GM10248 (cell line): ENCODE data around the gene CD300A.

Experiments
- CTCF ChIA-PET: fragments of 300-600 bp; sonication (Branson Sonifier 250); formaldehyde crosslinking; extraction: SDS; loops from one replicate; lab custom pipeline; 2021; ENCODE audit warnings: antibody characterized with exemption; lab: Yijun Ruan, JAX
- POLR2A ChIA-PET: fragments of 350-650 bp; sonication (Branson Sonifier 250); formaldehyde crosslinking; extraction: SDS; loops from one replicate; lab custom pipeline; 2020; ENCODE audit warnings: antibody characterized with exemption; lab: Yijun Ruan, JAX
- DNase-seq: peaks from one replicate; pipeline ENCODE4 v3.0.0; 2012; ENCODE audit errors: extremely low spot score
- CTCF ChIP-seq: IDR thresholded peaks from 2 replicates; pipeline ENCODE4 v1.5.1; 2012; ENCODE audit warnings: mild to moderate bottlenecking, low read depth; ENCODE audit errors: extremely low read depth, missing control alignments, control extremely low read depth

The CD300A gene

GRCh38 chr17:74444406-74444805, 22.0 kb upstream of the CD300A start:
- ChIA-PET POLR2A (interaction anchor here (1.5 kb wide), 1 partner anchor 10 kb away, joined by 6 read pairs; no protein-coding TSS in a partner anchor), CTCF (interaction anchor here (0.9 to 7.4 kb wide), 11 partner anchors 9 to 88 kb away, joined by 3 to 52 read pairs (median 4); no protein-coding TSS in a partner anchor)
- no peak for TF ChIP-seq CTCF
- DNase-seq = no peak

- POLR2A ChIA-PET = interaction anchor here (1.1 kb wide), 1 partner anchor 10 kb away, joined by 3 read pairs; no protein-coding TSS in a partner anchor
- TF ChIP-seq CTCF = no peak
- no peak for DNase-seq
- CTCF ChIA-PET = interaction anchor here (0.9 to 7.4 kb wide), 9 partner anchors 8 to 184 kb away, joined by 3 to 52 read pairs (median 4); no protein-coding TSS in a partner anchor
Observed at GRCh38 chr17:74445158-74445557, 21.3 kb upstream of the CD300A start.

GRCh38 chr17:74446551-74447500, 19.6 kb upstream of the CD300A start:
- no peak for TF ChIP-seq CTCF

GRCh38 chr17:74447628-74448159, 18.7 kb upstream of the CD300A start:
- POLR2A ChIA-PET = no interaction called here
- CTCF ChIA-PET = interaction anchor here (1.1 to 7.4 kb wide), 6 partner anchors 10 to 80 kb away, joined by 3 to 52 read pairs (median 7); partner anchors contain the start of gene GPR142
- TF ChIP-seq CTCF = no peak
- no peak for DNase-seq

More at GRCh38 chr17:74446551-74447500, 19.6 kb upstream of the CD300A start:
- DNase-seq = peak; percentile 71
- POLR2A ChIA-PET = no interaction called here
- CTCF ChIA-PET = interaction anchor here (1.1 to 7.4 kb wide), 7 partner anchors 9 to 186 kb away, joined by 3 to 52 read pairs (median 7); partner anchors contain the start of gene GPR142

GRCh38 chr17:74448756-74449155, 17.7 kb upstream of the CD300A start:
- ChIA-PET CTCF (interaction anchor here (1.1 to 7.4 kb wide), 6 partner anchors 9 to 81 kb away, joined by 3 to 52 read pairs (median 6); partner anchors contain the start of gene GPR142), POLR2A (no interaction called here)
- TF ChIP-seq CTCF = no peak
- no peak for DNase-seq

- TF ChIP-seq CTCF = no peak
- no peak for DNase-seq
- ChIA-PET CTCF (interaction anchor here (0.8 to 7.4 kb wide), 4 partner anchors 8 to 82 kb away, joined by 3 to 52 read pairs (median 4); partner anchors contain the start of gene GPR142), POLR2A (no interaction called here)
Observed at GRCh38 chr17:74449306-74449705, 17.1 kb upstream of the CD300A start.
